ENCODE data around the gene PTP4A2.
A peak's percentile ranks its signal among the peaks of the same experiment; 100 is the strongest.

Gene PTP4A2

DNA sequence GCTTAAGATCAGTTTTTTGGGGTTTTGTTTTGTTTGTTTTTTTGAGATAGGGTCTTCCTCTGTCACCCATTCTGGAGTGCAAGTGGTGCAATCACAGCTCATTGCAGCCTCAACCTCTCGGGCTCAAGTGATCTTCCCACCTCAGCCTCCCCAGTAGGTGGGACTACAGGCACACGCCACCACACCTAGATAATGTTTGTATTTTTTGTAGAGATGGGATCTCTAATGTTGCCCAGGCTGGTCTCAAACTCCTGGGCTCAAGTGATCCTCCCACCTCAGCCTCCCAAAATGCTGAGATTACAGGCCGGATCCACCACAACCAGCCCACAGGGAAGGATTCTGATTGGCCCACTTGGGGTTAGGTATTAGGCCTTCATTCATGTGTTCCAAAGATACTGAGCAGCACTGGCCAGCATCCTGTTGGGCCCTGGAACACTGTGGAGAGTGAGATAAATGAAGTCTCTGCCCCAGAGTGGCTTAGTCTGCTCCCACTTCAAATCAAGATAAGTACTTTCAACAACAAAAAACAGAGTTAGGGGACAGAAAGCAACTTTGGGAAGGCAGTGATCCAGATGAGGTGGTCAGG, 54.7 kb downstream of the PTP4A2 start:
- DNase-seq = no peak

DNA sequence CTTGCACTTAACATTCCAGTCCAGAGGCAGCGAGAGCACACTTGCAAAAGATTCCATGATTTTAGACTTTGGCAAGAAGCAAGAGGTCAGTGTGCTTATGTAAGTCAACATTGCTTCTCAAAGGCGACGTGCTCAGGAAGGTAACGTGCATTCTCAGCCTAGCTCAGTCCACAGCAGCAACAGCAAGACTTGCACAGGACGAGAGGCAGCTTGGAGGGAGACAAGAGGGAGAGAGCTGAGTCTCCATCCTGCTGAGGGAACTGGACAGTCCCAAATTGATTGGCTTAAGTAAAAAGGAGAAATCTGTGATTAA, 56.5 kb downstream of the PTP4A2 start:
- DNase-seq = peak; percentile 46 to 50

- DNase-seq = peak; percentile 93 to 97
Observed at GRCh38 chr1:31880957-31881687, 57.0 kb downstream of the PTP4A2 start.

GRCh38 chr1:31879981-31880608, 58.1 kb downstream of the PTP4A2 start:
- DNase-seq = peak in 1 of 2 experiments; percentile 9

GRCh38 chr1:31878058-31878457, 60.1 kb downstream of the PTP4A2 start:
- DNase-seq = no peak

- no peak for DNase-seq
Observed at GRCh38 chr1:31877544-31877943, 60.6 kb downstream of the PTP4A2 start.

DNA sequence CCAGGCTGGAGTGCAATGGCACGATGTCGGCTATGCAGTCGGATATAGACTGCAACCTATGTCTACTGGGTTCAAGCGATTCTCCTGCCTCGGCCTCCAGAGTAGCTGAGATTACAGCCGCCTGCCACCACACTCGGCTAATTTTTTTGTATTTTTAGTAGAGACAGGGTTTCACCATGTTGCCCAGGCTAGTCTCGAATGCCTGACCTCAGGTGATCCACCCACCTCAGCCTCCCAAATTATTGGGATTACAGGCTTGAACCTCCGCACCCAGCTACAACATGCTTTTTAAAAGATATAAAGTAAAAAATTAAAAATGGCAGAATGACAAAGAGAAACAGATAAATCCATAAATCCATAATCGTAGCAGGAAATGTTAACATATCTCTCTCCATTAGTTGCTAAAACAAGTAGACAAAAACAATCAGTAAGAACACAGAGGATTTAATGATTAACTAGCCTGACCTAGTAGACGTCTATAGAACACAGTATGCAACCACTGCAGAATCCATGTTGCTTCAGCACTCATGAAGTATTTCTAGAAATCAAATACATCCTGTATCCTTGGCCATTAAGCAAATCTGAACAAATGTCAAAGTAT, 62.4 kb downstream of the PTP4A2 start:
- DNase-seq = peak in 1 of 2 experiments; percentile 14

DNA sequence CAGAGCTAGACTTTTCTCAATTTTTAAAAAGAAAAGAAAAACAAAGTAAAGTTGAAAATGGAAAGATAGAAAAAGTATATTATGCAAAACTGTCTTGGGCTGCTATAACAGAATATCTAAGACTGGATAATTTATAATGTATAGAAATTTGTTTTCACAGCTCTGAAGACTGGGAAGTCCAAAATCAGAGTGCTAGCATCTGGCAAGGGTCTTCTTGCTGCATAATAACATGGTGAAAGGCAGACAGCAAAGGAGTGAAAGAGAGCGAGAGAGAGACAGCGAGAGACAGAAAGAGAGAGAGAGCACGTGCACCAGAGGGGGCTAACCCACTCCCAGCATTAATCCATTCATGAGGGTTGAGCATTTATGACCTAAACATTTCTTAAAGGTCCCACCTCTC, 63.2 kb downstream of the PTP4A2 start:
- DNase-seq = no peak

DNA sequence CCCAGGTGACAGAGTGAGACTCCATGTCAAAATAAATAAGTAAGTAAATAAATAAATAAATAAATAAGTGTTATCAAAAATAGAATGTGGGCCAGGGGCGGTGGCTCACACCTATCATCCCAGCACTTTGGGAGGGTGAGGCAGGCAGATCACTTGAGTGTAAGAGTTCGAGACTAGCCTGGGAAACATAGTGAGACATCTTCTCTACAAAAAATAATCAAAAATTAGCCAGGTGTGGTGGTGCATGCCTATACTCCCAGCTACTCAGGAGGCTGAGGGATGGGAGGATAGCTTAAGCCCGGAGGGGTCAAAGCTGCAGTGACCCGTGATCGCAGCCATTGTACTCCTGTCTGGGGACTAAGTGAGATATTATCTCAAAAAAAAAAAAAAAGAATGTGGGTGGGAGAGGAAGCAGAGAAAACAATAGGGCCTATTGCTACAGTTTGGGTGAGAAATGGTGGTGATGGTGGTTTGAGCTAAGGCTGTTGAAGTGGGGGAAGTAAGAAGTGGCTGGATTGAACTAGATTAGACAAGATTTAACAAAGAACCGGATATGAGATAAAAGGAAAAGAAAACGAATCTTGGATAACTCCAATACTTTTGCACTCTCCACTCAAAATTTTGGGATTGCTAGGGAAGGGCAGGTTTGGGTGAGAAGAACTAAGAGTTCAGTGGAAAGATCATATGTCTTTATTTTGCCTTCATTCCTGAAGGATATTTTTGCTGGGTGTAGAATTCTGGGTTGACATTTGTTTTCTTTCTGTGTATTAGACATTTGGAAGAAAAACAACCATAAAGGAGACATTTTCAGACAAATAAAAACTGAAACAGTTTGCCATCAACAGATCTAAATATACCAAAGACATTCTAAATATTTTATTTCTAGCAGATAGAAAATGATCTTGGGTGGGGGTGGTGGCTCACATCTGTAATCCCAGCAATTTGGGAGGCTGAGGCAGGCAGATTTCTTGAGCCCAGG, 65.2 kb downstream of the PTP4A2 start:
- DNase-seq = no peak

GRCh38 chr1:31871703-31872102, 66.5 kb downstream of the PTP4A2 start:
- no peak for DNase-seq

DNA sequence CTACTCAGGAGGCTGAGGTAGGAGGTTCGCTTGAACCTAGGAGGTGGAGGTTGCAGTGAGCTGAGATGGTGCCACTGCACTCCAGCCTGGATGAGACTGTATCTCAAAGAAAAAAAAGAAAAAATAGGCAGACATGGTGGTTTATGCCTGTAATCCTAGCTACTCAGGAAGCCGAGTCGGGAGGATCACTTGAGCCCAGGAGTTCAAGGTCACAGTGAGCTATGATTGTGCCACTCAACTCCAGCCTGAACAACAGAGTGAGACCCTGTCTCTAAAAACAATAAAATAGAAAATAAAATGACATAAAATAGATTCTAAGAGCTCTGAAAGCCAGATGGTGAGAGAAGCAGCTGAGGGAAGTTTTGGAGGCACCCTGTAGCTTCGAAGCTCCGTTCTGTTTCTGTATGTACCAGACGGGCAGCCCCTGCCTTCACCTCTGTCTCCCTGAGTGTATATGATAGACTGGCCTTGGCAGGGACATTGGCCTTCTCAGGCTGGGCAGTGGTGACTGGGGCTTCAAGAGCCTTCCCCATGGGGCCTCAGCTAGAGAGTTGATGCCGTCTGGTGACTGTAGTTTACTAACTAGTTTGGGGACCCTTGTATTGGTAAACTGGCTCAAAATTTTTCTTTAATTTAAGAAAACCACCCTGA, 68.0 kb downstream of the PTP4A2 start:
- DNase-seq = no peak

DNA sequence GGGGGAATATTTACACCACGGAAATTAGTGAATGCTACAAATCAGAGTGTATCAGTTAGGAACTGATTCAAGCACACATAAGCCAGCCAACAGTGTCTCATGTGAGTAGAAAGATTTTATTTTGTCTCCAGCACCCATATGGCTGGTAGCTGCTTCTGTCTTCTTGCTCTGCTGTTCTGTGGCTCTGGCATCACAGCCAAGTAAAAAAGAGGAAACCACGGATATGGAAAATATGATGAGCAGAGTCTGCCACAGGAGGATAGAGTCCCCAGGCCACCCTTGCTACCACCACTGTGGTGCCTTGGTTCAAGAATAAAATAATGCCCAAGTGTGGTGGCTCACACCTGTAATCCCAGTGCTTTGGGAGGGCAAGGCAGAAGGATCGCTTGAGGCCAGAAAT, 68.7 kb downstream of the PTP4A2 start:
- DNase-seq = no peak

DNA sequence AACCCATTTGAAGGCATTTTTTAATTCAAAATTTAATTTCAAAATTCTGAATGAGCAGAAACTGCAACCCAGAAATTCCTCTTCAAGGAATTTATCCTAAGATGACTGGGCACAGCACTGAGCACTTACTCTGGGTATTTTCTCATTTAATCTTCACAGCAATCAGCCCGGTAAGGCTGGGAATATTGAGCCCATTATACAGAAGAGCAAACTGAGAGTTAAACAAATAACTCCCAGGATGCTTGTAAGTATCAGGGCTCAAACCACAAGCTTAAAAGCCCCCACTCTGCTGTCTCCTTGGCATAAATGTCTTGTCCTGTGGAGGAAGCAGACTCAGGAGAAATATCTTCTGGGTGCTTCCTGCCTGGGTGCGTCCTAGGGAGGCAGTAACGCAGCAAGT, 69.3 kb downstream of the PTP4A2 start:
- no peak for DNase-seq

DNA sequence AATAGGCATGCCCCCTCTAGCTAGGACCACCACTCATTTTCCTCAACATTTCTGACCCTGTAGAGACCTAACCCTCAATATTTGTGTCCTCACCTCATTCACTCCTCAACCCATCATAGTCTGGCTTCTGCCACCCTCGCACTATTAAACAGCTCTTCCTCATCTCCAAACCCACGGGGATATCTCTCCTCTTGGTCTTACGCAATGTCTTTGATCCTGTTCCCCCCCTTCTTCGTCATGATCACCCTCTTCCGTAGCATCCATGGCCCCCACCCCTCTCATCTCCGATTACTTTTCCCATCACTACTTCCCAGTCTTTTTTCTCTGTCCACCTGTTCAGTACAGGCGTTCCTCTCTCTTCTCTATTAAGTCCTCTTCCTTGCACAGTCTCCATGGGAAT, 70.6 kb downstream of the PTP4A2 start:
- DNase-seq = no peak

- DNase-seq = peak; percentile 66 to 71
Observed at GRCh38 chr1:31866450-31867032, 71.6 kb downstream of the PTP4A2 start.

GRCh38 chr1:31865728-31866449, 72.3 kb downstream of the PTP4A2 start:
- no peak for DNase-seq

- DNase-seq = no peak
Observed at GRCh38 chr1:31862071-31862470, 76.1 kb downstream of the PTP4A2 start.

- no peak for DNase-seq
Observed at GRCh38 chr1:31861346-31861745, 76.8 kb downstream of the PTP4A2 start.

DNA sequence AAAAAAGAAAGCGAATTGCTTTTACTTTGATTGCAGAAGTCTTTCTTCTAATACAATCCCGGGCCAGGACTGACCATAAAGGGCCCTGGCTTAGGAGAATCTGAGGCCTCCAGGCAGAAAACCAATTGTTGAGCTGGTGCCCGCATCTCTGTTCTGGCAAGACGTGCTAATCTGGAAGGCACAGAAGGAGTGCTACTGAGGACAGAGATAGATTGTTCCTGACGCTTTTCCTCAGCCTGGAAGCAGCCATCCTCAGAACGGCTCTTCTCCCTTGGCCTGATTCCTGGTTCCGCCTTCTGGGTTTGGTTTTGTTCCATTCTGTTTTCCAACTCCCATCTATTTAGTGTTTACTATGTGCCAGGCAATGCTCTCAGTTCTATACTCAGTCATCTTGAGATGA, 77.6 kb downstream of the PTP4A2 start:
- no peak for DNase-seq

GRCh38 chr1:31859719-31860118, 78.4 kb downstream of the PTP4A2 start:
- no peak for DNase-seq

- no peak for DNase-seq
Observed at GRCh38 chr1:31859044-31859443, 79.1 kb downstream of the PTP4A2 start.

Data from NCI-H526 (cell line).